SH-SY5Y (cell line): Measurements from ENCODE around the gene FNDC11.

ENCODE experiments used
- GATA2 ChIP-seq: IDR thresholded peaks from 2 replicates; pipeline ENCODE4 v1.6.1; 2011; ENCODE audit warnings: mild to moderate bottlenecking, low read depth, low read length
- GATA3 ChIP-seq: IDR thresholded peaks from 2 replicates; pipeline ENCODE4 v1.6.1; 2011; ENCODE audit warnings: low read depth, mild to moderate bottlenecking, low read length, moderate library complexity

GRCh38 chr20:63544958-63545516 is 8.9 kb upstream of the FNDC11 start:
- TF ChIP-seq GATA3 = no peak
- no peak for TF ChIP-seq GATA2
